HFF-Myc (cell line): ENCODE results near the gene PDE9A.

Experiments used
- DNase-seq: peaks from one replicate; pipeline ENCODE4 v3.0.0-alpha.2; 2011; ENCODE audit warnings: low read depth; ENCODE audit errors: extremely low read depth
- H3K4me3 ChIP-seq: replicated peaks from 2 replicates; pipeline ENCODE4 v1.5.1; 2011; ENCODE audit warnings: low read depth, mild to moderate bottlenecking, control low read depth, low read length
- CTCF ChIP-seq: IDR thresholded peaks from 2 replicates; pipeline ENCODE4 v1.5.1; 2012; ENCODE audit warnings: mild to moderate bottlenecking, low read depth, low read length, control low read depth; ENCODE audit errors: missing control alignments

Gene PDE9A

GRCh38 chr21:42775891-42776290, 122.5 kb downstream of the PDE9A start:
- no peak for TF ChIP-seq CTCF
- H3K4me3 ChIP-seq, result no peak overlapping the region
- DNase-seq, result no peak

DNA sequence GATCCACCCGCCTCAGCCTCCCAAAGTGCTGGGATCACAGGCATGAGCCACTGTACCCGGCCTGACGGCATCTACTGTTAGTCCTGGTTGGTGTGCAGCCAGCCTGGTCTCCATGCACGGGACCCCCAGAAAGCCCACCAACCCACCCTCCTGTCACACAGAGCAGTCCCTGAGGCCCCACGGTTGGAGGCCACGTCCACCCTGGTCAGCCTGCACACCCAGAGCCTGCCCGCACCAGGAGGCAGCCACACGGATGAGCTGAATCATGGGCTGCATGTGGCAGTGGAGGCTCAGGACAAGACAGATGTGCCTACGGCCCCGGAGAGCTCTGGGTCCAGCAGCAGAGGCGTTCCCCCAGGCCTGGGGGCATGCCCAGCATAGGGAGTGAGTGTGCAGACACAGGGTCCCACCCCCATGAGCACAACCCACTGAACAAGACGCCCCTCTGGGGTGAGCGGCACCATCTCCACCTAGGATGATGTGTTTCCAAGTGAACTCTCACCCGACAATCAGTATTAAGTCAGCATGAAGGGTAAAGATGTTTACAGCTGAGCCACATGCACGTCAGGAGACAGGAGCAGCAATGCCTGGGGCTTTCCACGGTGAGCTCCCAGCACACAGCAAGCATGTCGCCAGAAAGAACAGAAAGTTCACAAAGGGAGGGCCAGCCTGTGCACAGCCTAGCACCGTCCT, 123.8 kb downstream of the PDE9A start:
- H3K4me3 ChIP-seq, result no peak overlapping the region
- DNase-seq, result no peak
- no peak for TF ChIP-seq CTCF

GRCh38 chr21:42777757-42778344, 124.4 kb downstream of the PDE9A start:
- DNase-seq, result no peak
- no peak overlapping the region for H3K4me3 ChIP-seq
- TF ChIP-seq CTCF, result no peak

DNA sequence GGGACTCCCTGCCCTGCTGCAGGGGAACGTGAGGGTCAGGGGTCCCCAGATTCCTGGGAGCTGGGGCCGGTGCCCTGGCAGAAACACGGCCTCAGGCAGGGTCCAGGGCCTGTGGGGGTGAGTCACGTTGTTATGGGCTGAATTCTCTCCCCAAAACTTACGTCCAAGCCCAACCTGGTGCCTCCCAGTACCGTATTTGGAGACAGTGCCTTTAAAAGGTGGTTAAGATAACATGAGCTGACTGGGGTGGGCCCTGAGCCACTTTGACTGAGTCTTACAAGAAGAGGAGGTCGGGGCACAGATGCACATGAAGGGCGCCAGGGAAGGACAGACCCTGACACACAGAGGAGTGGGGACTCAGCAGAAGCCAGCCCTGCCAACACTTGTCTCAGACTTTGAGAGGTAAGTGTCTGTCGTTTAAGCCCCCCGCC, 126.0 kb downstream of the PDE9A start:
- H3K4me3 ChIP-seq, result no peak overlapping the region
- DNase-seq, result no peak
- TF ChIP-seq CTCF, result no peak

DNA sequence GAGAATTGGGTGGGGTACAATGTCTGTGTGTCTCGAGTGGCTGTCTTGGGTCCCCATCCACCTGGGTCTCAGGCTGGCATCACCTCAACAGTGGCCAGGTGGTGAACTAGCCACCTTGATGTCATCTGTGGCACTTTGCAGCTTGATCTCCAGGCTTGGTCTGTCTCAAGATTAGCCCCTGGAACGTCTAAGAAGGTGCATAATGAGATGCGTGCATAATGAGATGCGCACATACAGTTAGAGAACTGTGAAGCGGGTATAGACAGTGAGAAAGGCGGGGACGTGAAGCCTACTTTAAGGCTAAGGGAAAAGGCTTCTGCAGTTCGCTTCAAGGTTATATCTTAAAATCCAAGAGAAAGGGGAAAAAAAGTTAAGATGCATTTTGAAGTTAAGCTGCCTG, 127.2 kb downstream of the PDE9A start:
- no peak for TF ChIP-seq CTCF
- no peak overlapping the region for H3K4me3 ChIP-seq
- no peak for DNase-seq

- no peak for TF ChIP-seq CTCF
- H3K4me3 ChIP-seq, result no peak overlapping the region
- DNase-seq, result no peak
Measured at GRCh38 chr21:42781150-42781970, 127.9 kb downstream of the PDE9A start.
